Left renal pelvis (tissue), 4 donors: Measurements from ENCODE around the gene DCHS1. TPM values are rescaled to one million over a fixed set of nuclear protein-coding genes. Genes with fewer than 3 reads are reported as not detected.

Experiments
- DNase-seq, 4 donors: peaks; one replicate each; pipeline ENCODE4 v3.0.0-alpha.2; 2013; ENCODE audit warnings: low read depth in 4 of 4, low spot score in 3 of 4
- polyA plus RNA-seq, 4 donors: library from polyadenylated mRNA; unstranded; fragments of 120-200 nt; gene quantifications; one replicate each; pipeline ENCODE4 v1.2.1, GENCODE V29; 2013; ENCODE audit not compliant: insufficient read length in 4 of 4

Gene DCHS1
- polyA plus RNA-seq, 4 donors = 30.3 to 79.9 (median 36.9) TPM

DNA sequence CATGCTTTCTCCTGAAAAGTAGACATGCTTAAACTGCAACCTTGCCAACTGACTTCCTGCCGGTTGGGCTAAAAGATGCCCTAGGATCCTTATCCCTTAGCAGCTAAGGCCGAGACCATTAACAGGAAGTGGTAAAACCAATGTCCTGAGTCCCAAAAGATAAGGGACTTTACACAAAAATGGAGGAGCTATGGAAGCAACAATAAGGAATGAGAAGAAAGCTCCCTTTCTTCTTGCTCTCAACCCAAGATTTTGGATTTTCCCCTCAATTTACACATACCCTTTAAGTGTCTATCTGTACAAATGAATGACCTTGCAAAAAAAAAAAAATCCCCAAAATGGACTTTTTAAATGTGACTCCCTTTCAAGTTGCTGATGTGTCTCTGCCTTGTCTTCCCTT, 16.4 kb upstream of the DCHS1 start:
- DNase-seq = no peak

- DNase-seq = no peak
Measured at GRCh38 chr11:6670202-6670830, 14.7 kb upstream of the DCHS1 start.

DNA sequence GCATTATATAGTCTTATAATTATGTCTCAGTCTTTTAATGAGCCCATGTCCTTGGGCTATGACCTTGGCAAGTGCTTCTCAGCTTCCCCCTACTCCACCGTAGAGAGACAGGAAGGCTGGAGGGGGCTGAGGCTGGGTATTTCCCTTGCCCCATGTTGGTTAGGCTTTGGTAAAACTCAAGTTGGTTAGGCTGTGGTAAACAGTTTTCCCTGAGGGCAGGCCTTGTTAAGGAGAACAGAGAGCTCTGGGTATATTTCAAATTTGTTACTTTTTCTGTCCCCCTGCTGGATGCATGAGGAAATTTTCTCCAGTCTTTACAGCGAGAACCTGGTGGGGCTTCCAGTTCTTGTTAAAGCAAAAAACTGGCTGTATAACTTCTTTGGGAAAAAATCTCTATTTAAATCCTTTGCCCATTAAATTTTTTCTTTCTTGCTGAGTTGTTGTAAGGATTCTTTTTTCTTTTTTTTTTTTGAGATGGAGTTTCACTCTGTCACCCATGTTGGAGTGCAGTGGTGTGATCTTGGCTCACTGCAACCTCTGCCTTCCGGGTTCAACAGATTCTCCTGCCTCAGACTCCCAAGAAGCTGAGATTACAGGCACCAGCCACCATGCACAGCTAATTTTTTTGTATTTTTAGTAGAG, 12.2 kb upstream of the DCHS1 start:
- DNase-seq = no peak

DNA sequence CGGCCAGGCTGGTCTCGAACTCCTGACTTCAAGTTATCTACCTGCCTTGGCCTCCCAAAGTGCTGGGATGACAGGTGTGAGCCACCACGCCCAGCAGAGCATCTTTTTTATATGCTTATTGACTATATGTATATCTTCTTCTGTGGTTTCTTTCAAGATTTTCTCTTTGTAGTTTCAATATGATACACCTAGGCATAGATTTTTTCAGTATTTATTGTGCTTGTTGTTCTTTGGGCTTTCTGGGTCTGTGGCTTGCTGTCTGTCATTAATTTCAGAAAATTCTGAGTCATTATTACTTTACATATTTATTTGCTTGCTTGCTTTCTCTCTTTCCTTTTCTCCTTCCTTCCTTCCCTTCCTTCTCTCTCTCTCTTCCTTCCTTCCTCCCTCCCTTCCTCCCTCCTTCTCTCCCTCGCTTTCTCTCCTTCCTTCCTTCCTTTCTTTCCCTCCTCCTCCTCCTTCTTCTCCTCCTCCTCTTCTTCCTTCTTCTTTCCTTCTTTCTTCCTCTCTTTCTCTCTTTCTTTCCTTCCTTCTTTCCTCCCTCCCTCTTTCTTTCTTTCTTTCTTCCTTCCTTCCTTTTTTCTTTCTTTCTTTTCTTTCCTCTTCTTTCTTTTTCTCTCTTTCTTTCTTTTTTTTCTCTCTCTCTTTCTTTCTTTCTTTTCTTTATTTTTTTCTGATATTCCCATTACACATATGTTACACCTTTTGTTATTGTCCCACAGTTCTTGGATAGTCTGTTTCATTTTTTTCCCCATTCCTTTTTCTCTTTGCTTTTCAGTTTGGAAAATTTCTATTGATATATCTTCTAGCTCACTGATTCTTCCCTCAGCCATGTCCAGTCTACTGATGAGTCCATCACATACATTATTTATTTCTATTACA, 10.9 kb upstream of the DCHS1 start:
- DNase-seq = no peak

- DNase-seq = no peak
Measured at GRCh38 chr11:6664551-6664950, 8.9 kb upstream of the DCHS1 start.

- no peak for DNase-seq
Measured at GRCh38 chr11:6663794-6664469, 8.3 kb upstream of the DCHS1 start.

DNA sequence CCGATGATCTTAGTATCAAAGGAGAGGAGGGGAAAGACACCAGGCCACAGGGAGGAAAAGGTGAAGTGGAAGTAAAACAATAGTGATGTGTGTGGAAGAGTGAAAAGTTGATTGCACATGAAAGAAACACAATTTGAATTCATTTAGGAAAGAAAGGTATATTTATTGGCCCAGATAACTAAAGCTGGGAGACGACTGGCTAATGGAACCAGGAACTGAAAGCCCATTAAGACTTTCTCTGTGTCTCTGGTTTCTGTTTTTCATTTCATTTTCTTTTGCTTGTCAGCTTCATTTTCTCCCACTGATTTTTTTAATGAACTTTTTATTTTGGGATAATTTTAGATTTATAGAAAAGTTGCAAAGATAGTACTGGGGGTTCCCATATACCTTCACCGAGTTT, 5.1 kb upstream of the DCHS1 start:
- no peak for DNase-seq

GRCh38 chr11:6658647-6659046, 3.0 kb upstream of the DCHS1 start:
- no peak for DNase-seq

GRCh38 chr11:6657346-6657745, 1.7 kb upstream of the DCHS1 start:
- no peak for DNase-seq

DNA sequence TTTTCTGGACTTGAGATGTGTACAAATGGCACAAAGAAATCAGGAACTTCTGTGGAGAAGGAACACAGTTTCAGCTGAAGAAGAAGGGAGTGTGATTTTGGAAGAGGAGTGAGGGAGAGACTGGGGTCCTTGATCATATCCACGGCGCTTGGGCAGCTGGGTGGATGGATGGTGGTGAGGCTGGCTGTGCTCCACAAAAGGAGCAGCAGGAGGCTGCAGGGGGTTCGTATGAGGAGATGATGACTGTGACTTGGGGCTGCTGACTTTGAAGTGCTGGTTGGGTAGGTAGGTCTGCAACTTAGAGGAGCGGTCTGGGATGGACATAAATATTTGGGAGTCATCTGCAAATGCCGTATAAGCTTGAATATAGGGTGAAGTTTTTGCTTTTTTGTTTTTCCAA, 1.3 kb upstream of the DCHS1 start:
- no peak for DNase-seq

DNA sequence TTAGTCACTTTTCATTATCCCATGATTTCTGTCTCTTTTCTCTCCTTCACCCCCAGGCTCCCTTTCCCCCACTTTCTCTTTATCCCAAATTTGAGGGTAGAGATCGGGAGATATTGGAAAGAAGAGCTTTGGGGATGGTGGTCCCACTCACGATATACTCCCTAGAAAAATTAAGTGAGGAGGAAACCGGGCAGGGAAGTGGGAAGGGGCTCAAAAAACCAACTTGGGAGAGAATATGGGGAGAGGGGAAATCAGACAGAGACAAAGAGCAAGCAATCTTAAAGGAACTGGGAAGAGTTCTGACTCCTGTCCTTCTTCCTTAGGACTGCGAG, 941 bp upstream of the DCHS1 start:
- DNase-seq = no peak

DNA sequence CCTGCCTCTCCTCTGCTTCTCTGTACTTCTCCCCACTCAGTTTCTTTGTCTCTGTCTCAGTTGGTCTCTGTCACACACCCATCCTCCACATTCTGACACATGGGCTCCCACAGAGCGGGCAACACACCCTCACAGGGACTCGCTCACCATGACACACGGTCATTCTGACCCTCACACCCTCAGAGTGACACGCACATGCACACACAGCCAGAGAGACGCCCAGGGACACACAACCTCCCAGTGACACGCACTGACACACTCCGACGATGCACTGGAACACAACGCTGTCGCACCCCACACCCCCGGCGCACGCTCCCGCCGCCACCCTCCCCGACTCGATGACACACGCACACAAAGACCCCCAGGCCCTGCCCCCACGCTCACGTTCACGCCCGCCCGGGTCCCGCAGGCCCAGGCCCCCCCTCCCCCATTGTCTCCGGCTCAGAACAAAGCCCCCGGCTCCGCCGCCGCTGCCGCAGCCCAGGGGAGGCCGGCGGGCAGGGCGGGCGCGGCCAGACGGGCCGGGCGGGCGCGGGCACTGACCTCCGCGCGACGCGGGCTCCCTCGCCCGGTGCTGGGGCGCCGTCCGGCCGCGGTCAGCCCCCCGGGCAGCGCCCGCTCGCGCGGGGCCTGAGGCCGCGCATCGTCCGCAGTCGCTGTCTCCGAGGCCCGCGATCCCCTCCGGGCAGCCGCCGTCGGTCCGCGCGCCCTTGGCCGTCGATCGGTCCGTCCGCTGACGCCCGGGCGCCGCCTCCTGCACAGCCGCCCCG, 404 bp downstream of the DCHS1 start:
- no peak for DNase-seq

DNA sequence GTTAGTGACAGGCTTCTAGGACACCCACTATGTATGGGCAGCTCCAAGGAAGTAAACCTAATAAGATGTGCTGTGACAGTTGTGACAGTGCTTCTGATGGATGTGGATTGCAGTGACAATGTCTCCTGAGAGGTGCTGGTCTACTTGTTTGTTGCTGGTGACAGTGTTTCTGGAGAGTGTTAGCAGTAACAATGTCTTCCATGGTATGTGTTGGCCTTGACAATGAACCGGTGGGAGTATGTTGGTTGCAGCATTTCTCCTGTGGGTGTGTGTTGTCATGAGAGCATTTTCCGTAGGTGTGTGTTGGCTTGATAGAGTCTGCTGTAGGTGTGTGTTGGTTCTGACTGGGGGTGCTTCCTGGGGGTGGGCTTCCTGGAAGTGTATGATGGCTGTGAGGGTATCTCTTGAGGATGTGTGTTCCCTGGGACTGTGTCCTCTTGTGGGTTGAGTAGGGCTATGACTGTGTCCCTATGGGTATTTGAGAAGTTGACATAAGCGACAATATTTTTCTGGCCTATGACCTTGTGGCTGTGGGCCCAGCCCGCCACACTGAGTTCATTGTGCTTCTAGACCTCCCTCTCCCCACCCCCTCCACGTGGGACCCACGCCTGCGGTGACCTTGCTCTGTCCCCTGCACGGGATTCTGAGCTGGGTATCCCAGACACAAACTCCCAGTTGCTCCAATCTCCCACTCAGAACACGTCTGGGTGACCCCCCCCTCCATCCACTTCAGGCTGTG, 1.2 kb downstream of the DCHS1 start:
- no peak for DNase-seq

DNA sequence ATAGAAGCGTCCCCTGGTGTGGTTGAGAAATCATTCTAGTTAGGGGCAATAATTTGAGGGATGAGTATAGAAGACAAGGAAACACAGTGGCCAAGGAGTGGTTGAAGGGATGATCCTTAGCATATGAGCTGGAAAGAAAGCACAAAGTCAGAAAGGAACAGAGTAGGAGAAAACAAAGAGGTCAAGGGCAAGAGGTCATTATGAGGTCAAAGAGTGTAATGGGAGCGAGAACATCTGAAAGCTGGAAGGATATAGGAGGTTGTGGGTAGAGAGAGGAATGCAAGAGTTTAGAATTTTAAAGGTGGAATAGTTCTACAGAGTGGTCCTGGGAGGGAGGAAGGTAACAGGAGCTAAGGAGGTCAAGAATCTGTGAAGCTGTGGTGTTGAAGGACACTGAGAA, 2.0 kb downstream of the DCHS1 start:
- DNase-seq = no peak

DNA sequence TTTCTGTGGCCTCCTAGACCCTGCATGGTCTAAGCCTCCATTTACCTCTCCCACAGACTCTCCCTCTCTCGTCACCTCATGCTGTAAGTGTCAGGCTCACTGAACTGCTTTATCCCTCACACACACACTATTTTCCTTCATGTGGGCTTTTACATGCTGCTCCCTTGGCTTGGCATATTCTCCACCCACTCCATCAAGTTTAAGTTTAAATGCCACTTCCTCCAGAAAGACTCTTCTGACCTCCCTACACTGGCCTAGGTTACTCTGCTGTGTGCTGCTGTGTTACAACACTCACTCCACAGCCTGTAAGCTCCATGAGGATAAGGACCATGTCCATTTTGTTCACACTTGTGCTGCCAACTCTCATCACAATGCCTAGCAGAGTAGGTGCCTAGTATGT, 2.5 kb downstream of the DCHS1 start:
- no peak for DNase-seq

DNA sequence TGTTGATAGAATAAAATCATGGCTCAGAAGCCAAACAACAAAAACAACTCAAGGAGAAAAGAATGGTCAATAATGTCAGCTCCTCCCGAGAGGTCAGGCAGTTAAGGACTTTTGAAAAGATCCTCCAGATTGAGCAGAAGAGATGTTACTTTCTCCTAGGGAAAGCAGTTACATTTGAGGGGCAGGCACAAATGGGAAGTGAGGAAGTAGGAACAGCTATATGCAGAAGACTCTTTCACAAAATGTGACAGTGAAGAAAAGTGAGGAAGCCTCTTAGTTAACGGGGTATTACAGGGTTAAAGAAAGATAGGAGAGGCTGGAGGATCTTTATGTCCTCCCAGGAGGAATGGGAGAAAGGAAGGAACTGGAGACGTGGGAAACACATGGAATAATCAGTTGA, 3.4 kb downstream of the DCHS1 start:
- DNase-seq = no peak

DNA sequence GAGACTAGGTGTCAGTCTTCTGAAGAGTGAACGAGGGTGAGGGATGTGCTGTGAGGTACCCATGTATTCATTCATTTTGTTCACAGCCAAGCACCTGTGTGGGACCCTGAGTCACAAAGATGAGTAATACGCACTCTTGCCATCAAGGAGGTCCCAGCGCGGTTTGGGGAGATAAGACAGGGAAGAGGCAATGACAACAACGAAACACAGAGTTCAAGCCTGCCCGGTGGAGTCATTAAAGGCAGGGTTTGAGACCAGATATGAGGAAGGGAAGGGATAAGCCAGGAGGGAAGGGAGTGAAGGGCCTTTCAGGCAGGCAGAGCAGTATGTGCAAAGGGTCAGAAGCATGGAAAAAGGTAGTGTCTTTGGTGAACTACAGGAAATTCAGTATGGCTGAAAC, 4.6 kb downstream of the DCHS1 start:
- no peak for DNase-seq

DNA sequence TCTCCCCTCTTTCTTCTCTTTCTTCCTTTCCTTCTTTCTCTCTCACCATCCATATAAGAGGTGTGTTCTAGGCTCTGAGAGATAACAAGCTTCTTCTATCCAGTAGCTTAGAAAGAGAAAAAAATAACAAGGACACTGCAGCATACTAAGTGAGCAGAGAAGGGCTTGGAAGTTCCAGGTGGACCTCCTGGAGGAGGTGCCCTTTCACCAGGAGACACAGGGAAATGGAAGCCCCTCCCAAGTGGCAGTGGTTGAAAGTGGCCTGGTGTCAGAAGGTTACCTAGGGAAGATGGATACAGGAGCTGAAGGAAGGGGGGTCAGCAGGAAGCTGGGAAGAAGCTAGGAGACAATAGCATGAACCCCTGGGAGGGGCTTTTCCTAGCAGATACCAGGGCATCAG, 5.5 kb downstream of the DCHS1 start:
- no peak for DNase-seq

GRCh38 chr11:6648501-6648900, 7.1 kb downstream of the DCHS1 start:
- no peak for DNase-seq

DNA sequence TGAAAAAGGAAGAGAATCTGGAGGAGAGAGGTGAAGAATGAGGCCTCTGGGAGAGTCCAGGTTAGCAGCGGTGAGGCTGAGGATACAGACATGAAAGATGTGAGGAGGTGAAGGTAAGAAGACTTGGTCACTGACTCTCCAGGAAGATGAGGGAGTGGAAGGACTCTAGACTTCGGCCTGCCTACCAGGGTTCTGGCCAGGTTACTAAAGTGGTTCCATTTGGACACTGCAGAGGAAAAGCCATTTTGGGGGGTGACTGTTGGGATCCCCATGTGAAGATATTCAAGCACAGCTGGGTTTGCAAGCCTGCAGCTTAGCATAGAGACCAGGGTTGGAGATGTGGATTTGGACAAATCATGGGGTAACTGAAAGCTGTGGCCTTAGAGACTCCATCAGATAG, 7.8 kb downstream of the DCHS1 start:
- DNase-seq = no peak
